DOHH2 (cell line): Measurements from ENCODE around the gene GCKR.

Source experiments
- H3F3A ChIP-seq: fragments of 200-600 bp; sonication (generic), shearing (Covaris generic); 2 replicates; pipeline ENCODE4 v1.6.0; 2016; ENCODE audit warnings: antibody characterized with exemption, mild to moderate bottlenecking; ENCODE audit not compliant: control insufficient read depth, insufficient read depth
- H3K27ac ChIP-seq: fragments of 200-600 bp; sonication (generic); 2 replicates; pipeline ENCODE4 v1.5.1; 2014; ENCODE audit warnings: low read depth, mild to moderate bottlenecking, low read length, moderate library complexity
- H3K27me3 ChIP-seq: fragments of 200-600 bp; sonication (generic); 2 replicates; pipeline ENCODE4 v1.6.1; 2014; ENCODE audit warnings: mild to moderate bottlenecking, low read length, mixed read lengths; ENCODE audit not compliant: control insufficient read depth
- H3K36me3 ChIP-seq: fragments of 200-600 bp; sonication (generic); 2 replicates; pipeline ENCODE4 v1.6.1; 2014; ENCODE audit warnings: mild to moderate bottlenecking, low read length, moderate library complexity, mixed read lengths; ENCODE audit not compliant: control insufficient read depth
- H3K4me1 ChIP-seq: fragments of 200-600 bp; sonication (generic); 2 replicates; pipeline ENCODE4 v1.6.1; 2014; ENCODE audit warnings: mild to moderate bottlenecking, low read length, mixed read lengths; ENCODE audit not compliant: control insufficient read depth
- H3K4me2 ChIP-seq: fragments of 200-600 bp; sonication (generic); 2 replicates; pipeline ENCODE4 v1.6.0; 2014; ENCODE audit warnings: mild to moderate bottlenecking, low read length, moderate library complexity
- H3K4me3 ChIP-seq: fragments of 200-600 bp; sonication (generic); 2 replicates; pipeline ENCODE4 v1.5.1; 2014; ENCODE audit warnings: mild to moderate bottlenecking, low read length, mixed read lengths
- H3K79me2 ChIP-seq: fragments of 200-600 bp; sonication (generic); 2 replicates; pipeline ENCODE4 v1.6.1; 2014; ENCODE audit warnings: mild to moderate bottlenecking, low read length, mixed read lengths; ENCODE audit not compliant: control insufficient read depth
- H3K9me2 ChIP-seq: fragments of 200-600 bp; sonication (generic); replicated peaks from 2 replicates; pipeline ENCODE4 v1.6.1; 2014; ENCODE audit warnings: mild to moderate bottlenecking, low read length, mixed read lengths; ENCODE audit not compliant: control insufficient read depth
- H3K9me3 ChIP-seq: fragments of 200-600 bp; sonication (generic); 2 replicates; pipeline ENCODE4 v1.6.1; 2014; ENCODE audit warnings: antibody characterized with exemption, low read length, mixed read lengths; ENCODE audit not compliant: control insufficient read depth, insufficient read depth
- H4K20me1 ChIP-seq: fragments of 200-600 bp; sonication (generic); 2 replicates; pipeline ENCODE4 v1.6.0; 2014; ENCODE audit warnings: low read depth, mild to moderate bottlenecking, antibody characterized with exemption, low read length, moderate library complexity; ENCODE audit not compliant: control insufficient read depth, insufficient read depth
- CTCF ChIP-seq: fragments of 200-600 bp; sonication (generic); IDR thresholded peaks from one replicate; pipeline ENCODE4 v1.5.1; 2014; ENCODE audit warnings: antibody characterized with exemption, mild to moderate bottlenecking, low read depth, low read length; ENCODE audit not compliant: poor library complexity, severe bottlenecking
- EZH2phosphoT487 ChIP-seq: fragments of 200-600 bp; sonication (generic); IDR thresholded peaks from 2 replicates; pipeline ENCODE4 v1.6.1; 2017; ENCODE audit warnings: borderline replicate concordance, mild to moderate bottlenecking, antibody characterized with exemption, low read length, moderate library complexity, mixed read lengths

GCKR gene

GRCh38 chr2:27492557-27492956 is 4.1 kb upstream of the GCKR start:
- H3K4me3 ChIP-seq = no peak overlapping the region
- no peaks in the 10 kb centered on the region for H4K20me1 ChIP-seq
- H3K9me2 ChIP-seq = no peaks in the 10 kb centered on the region
- H3K27ac ChIP-seq = no peak overlapping the region
- peaks cover 10% of the 10 kb centered on the region; the same call in 1 of the 2 replicates for H3K27me3 ChIP-seq
- no peaks in the 10 kb centered on the region for H3F3A ChIP-seq
- no peaks in the 10 kb centered on the region for H3K36me3 ChIP-seq
- H3K4me2 ChIP-seq = no peak overlapping the region
- no peaks in the 10 kb centered on the region for H3K79me2 ChIP-seq
- H3K4me1 ChIP-seq = peaks cover 15% of the 10 kb centered on the region
- no peaks in the 10 kb centered on the region for H3K9me3 ChIP-seq
- no peak for TF ChIP-seq EZH2phosphoT487
- no peak for TF ChIP-seq CTCF

- no peak overlapping the region for H3K4me3 ChIP-seq
- no peaks in the 10 kb centered on the region for H4K20me1 ChIP-seq
Measured at GRCh38 chr2:27493948-27494283, 2.7 kb upstream of the GCKR start.

GRCh38 chr2:27494284-27494943 is 2.2 kb upstream of the GCKR start:
- Histone ChIP-seq H3K9me3 (no peaks in the 10 kb centered on the region), H3K4me1 (peaks cover 7% of the 10 kb centered on the region), H3K27me3 (peaks cover 22% of the 10 kb centered on the region), H3K9me2 (no peaks in the 10 kb centered on the region), H3K36me3 (no peaks in the 10 kb centered on the region), H3K79me2 (no peaks in the 10 kb centered on the region), H3K4me2 (no peak overlapping the region), H3K4me3 (no peak overlapping the region), H3F3A (no peaks in the 10 kb centered on the region), H3K27ac (no peak overlapping the region), H4K20me1 (no peaks in the 10 kb centered on the region)
- TF ChIP-seq CTCF = no peak
- no peak for TF ChIP-seq EZH2phosphoT487

More at GRCh38 chr2:27493948-27494283, 2.7 kb upstream of the GCKR start:
- H3K27ac ChIP-seq = no peak overlapping the region
- no peaks in the 10 kb centered on the region for H3K79me2 ChIP-seq
- H3K4me1 ChIP-seq = peaks cover 12% of the 10 kb centered on the region
- TF ChIP-seq CTCF (no peak), EZH2phosphoT487 (no peak)
- H3F3A ChIP-seq = no peaks in the 10 kb centered on the region
- no peaks in the 10 kb centered on the region for H3K9me2 ChIP-seq
- peaks cover 17% of the 10 kb centered on the region for H3K27me3 ChIP-seq
- H3K9me3 ChIP-seq = no peaks in the 10 kb centered on the region
- H3K4me2 ChIP-seq = no peak overlapping the region
- no peaks in the 10 kb centered on the region for H3K36me3 ChIP-seq
